SKM-1 (cell line): ENCODE results near the gene DIPK1B.
"Not testable (repeated sequence)": the region's sequence is repeated elsewhere in the genome, so short reads cannot be mapped to it uniquely, and the experiment has no call there.

Experiments
- DNase-seq: peaks from one replicate; lab custom pipeline; 2025; ENCODE audit not compliant: unreplicated experiment; lab: John Stamatoyannopoulos, UW

Gene DIPK1B

GRCh38 chr9:136748666-136749611, 36.6 kb downstream of the DIPK1B start:
- no peak for DNase-seq

GRCh38 chr9:136750526-136750925, 38.2 kb downstream of the DIPK1B start:
- DNase-seq, result no peak

- DNase-seq, result no peak
Measured at GRCh38 chr9:136751244-136751643, 38.9 kb downstream of the DIPK1B start.

GRCh38 chr9:136751814-136752213, 39.4 kb downstream of the DIPK1B start:
- no peak for DNase-seq

- no peak for DNase-seq
Measured at GRCh38 chr9:136753371-136754058, 41.1 kb downstream of the DIPK1B start.

- no peak for DNase-seq
Measured at GRCh38 chr9:136754059-136754572, 41.7 kb downstream of the DIPK1B start.

- no peak for DNase-seq
Measured at GRCh38 chr9:136754626-136755301, 42.4 kb downstream of the DIPK1B start.

GRCh38 chr9:136755302-136756133, 43.1 kb downstream of the DIPK1B start:
- DNase-seq, result not testable (repeated sequence)

- no peak for DNase-seq
Measured at GRCh38 chr9:136756134-136756438, 43.7 kb downstream of the DIPK1B start.

GRCh38 chr9:136756836-136757235, 44.5 kb downstream of the DIPK1B start:
- DNase-seq, result no peak

GRCh38 chr9:136757328-136757727, 45.0 kb downstream of the DIPK1B start:
- DNase-seq, result no peak

GRCh38 chr9:136757751-136758140, 45.4 kb downstream of the DIPK1B start:
- no peak for DNase-seq

- DNase-seq, result no peak
Measured at GRCh38 chr9:136759001-136759400, 46.6 kb downstream of the DIPK1B start.

- DNase-seq, result no peak
Measured at GRCh38 chr9:136759436-136760325, 47.3 kb downstream of the DIPK1B start.

GRCh38 chr9:136760424-136760823, 48.1 kb downstream of the DIPK1B start:
- no peak for DNase-seq

GRCh38 chr9:136760834-136761544, 48.6 kb downstream of the DIPK1B start:
- peak; percentile 51 for DNase-seq

GRCh38 chr9:136761545-136761981, 49.2 kb downstream of the DIPK1B start:
- no peak for DNase-seq

- no peak for DNase-seq
Measured at GRCh38 chr9:136762221-136762691, 49.9 kb downstream of the DIPK1B start.
